Cardiac muscle cell (in vitro differentiated cells and primary cell): ENCODE results near the gene ECD. TPM values are rescaled to one million over a fixed set of nuclear protein-coding genes. Genes with fewer than 3 reads are reported as not detected.

Experiments
- DNase-seq, 2 donors: peaks; one replicate each; pipeline versions ENCODE4 v3.0.0 to v3.0.0-alpha.2; 2010 to 2017; ENCODE audit warnings: low read depth in 1 of 2, low spot score in 1 of 2
- H3K27ac ChIP-seq: fragments of 200-600 bp; sonication (generic); 2 replicates; pipeline ENCODE4 v1.5.1; 2016
- H3K27me3 ChIP-seq: fragments of 200-600 bp; sonication (generic); 2 replicates; pipeline ENCODE4 v1.6.0; 2016; ENCODE audit warnings: control low read depth
- H3K36me3 ChIP-seq: fragments of 200-600 bp; sonication (generic); 2 replicates; pipeline ENCODE4 v1.5.1; 2016; ENCODE audit warnings: control low read depth
- H3K4me1 ChIP-seq: fragments of 200-600 bp; sonication (generic); 2 replicates; pipeline ENCODE4 v1.8.1; 2017; ENCODE audit warnings: low read depth, mild to moderate bottlenecking, mixed run types
- H3K4me3 ChIP-seq: fragments of 200-600 bp; sonication (generic); 2 replicates; pipeline ENCODE4 v1.5.1; 2016; ENCODE audit warnings: mild to moderate bottlenecking
- H3K9me3 ChIP-seq: fragments of 200-600 bp; sonication (generic); 2 replicates; pipeline ENCODE4 v1.5.1; 2017; ENCODE audit warnings: low read depth, mild to moderate bottlenecking, control low read depth
- polyA plus RNA-seq: library from polyadenylated mRNA; unstranded; fragments of >200 nt; fragmentation: Nextera tagmentation; extraction: Ambion mirVana; gene quantifications from 2 replicates; pipeline ENCODE4 v1.2.1, GENCODE V29; 2016
- total RNA-seq: library from RNA; depleted of rRNA; stranded (reverse); fragments of >200 nt; gene quantifications from 2 replicates; pipeline ENCODE4 v1.2.3, GENCODE V29; 2016
- TF ChIP-seq, protein P1 (sequence below): IDR thresholded peaks from 2 replicates; pipeline ENCODE4 v1.5.1; 2012; ENCODE audit warnings: low read depth, mild to moderate bottlenecking, low read length

Gene ECD
- total and polyA plus RNA-seq, 2 experiments from 2014 or later: 20.0 to 21.8 TPM

DNA sequence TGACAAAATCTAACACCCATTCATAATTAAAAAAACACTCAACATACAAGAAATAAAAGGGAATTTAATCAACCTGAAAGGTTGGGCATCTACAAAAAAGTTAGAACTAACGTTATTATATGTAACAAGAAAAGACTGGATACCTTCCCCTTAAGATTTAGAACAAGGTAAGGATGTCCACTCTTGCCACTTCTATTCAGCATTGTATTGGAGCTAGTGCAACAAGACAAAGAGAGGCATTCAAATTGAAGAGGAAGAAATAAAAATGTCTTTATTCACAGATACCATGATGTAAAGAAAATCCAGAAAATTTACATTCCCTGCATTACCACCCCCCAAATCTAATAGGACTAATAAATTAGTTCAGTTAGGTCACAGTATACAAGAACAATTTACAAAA, 18.5 kb upstream of the ECD start:
- Histone ChIP-seq H3K27me3 (no peaks in the 10 kb centered on the region), H3K27ac (no peak overlapping the region), H3K4me3 (no peak overlapping the region), H3K36me3 (peaks cover 12% of the 10 kb centered on the region), H3K9me3 (no peaks in the 10 kb centered on the region), H3K4me1 (no peaks in the 10 kb centered on the region)
- no peak for DNase-seq
- TF ChIP-seq, protein P1, sequence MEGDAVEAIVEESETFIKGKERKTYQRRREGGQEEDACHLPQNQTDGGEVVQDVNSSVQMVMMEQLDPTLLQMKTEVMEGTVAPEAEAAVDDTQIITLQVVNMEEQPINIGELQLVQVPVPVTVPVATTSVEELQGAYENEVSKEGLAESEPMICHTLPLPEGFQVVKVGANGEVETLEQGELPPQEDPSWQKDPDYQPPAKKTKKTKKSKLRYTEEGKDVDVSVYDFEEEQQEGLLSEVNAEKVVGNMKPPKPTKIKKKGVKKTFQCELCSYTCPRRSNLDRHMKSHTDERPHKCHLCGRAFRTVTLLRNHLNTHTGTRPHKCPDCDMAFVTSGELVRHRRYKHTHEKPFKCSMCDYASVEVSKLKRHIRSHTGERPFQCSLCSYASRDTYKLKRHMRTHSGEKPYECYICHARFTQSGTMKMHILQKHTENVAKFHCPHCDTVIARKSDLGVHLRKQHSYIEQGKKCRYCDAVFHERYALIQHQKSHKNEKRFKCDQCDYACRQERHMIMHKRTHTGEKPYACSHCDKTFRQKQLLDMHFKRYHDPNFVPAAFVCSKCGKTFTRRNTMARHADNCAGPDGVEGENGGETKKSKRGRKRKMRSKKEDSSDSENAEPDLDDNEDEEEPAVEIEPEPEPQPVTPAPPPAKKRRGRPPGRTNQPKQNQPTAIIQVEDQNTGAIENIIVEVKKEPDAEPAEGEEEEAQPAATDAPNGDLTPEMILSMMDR: no peak

GRCh38 chr10:73183667-73184281, 16.0 kb upstream of the ECD start:
- TF ChIP-seq, protein P1: no peak
- DNase-seq: peak in 1 of 2 donors; percentile 68
- no peaks in the 10 kb centered on the region for H3K4me1 ChIP-seq
- H3K36me3 ChIP-seq: peaks cover 30% of the 10 kb centered on the region
- no peaks in the 10 kb centered on the region for H3K27me3 ChIP-seq
- H3K4me3 ChIP-seq: no peak overlapping the region
- H3K27ac ChIP-seq: no peak overlapping the region
- no peaks in the 10 kb centered on the region for H3K9me3 ChIP-seq

DNA sequence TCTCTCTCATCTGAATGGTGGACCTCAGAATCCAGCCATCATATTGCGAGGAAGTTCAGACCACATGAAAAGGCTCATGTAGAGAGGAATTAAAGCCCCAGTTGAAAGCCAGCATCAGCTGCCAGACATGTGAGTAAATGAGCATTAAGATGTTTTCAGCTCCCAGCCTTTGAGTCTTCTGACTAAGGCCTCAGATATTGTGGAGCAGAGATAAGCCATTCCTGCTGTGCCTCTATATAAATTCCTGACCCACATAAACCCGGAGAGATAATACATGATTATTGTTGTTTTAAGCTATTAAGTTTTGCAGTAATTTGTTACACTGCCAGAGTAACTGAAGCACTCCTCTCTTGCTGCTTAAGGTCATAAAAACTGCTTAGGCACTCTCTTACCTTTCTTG, 14.8 kb upstream of the ECD start:
- Histone ChIP-seq H3K27ac (no peak overlapping the region), H3K4me1 (no peaks in the 10 kb centered on the region), H3K4me3 (no peak overlapping the region), H3K36me3 (peaks cover 38% of the 10 kb centered on the region), H3K9me3 (no peaks in the 10 kb centered on the region), H3K27me3 (no peaks in the 10 kb centered on the region)
- peak in 1 of 2 donors; percentile 78 for DNase-seq
- TF ChIP-seq, protein P1: no peak

DNA sequence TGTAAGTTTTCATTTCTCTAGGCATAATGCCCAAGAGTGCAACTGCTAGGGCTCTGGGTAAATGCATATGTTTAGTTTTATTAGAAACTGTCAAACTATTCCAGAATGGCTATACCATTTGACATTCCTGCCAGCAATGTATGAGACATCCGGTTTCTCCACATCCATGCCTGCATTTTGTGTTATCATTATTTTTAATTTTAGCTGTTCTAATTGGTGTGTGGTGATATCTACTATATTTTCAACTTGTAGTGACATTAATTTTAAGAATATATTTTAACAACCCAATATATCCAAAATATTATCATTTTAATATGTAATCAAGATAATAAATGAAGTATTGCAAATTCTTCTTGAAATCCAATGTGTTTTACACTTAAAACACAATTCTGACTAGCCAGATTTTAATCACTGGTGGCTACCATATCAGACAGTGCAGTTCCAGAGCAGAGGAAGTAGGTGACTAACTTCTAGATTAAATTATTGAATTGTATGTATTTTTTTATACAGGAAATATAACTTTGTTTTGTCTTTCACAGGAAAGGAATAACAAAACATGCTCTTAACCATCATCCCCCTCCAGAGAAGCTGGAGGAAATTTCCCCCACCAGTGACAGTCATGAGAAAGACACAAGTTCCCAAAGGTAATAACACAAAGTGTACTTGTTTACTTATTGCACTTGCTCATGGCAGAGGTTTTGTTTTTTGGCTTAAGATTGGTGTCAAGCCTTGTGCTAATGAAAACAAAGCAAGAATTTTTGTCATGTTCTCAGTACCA, 6.5 kb upstream of the ECD start:
- no peak overlapping the region for H3K27ac ChIP-seq
- TF ChIP-seq, protein P1: no peak
- no peaks in the 10 kb centered on the region for H3K9me3 ChIP-seq
- H3K27me3 ChIP-seq: no peaks in the 10 kb centered on the region
- no peak for DNase-seq
- no peaks in the 10 kb centered on the region for H3K4me1 ChIP-seq
- no peak overlapping the region for H3K4me3 ChIP-seq
- H3K36me3 ChIP-seq: peaks cover 29% of the 10 kb centered on the region

- no peaks in the 10 kb centered on the region for H3K27me3 ChIP-seq
- TF ChIP-seq, protein P1: no peak
- no peaks in the 10 kb centered on the region for H3K4me1 ChIP-seq
- no peak overlapping the region for H3K4me3 ChIP-seq
- H3K36me3 ChIP-seq: peaks cover 19% of the 10 kb centered on the region
- H3K27ac ChIP-seq: no peak overlapping the region
- H3K9me3 ChIP-seq: no peaks in the 10 kb centered on the region
- DNase-seq: no peak
Observed at GRCh38 chr10:73172867-73173266, 5.1 kb upstream of the ECD start.
